GM13976 (cell line): Measurements from ENCODE around the gene PBX1.

ENCODE experiments used
- DNase-seq: peaks from one replicate; pipeline ENCODE4 v3.0.0; 2012; ENCODE audit warnings: low spot score
- in situ Hi-C: fragments of 300-500 bp; cut with MboI; formaldehyde crosslinking; loops from one replicate; pipeline ENCODE4 v1.12.0; 2022; ENCODE audit warnings: low sequenced_read_pairs, mixed read lengths, inconsistent platforms; ENCODE audit not compliant: unreplicated experiment
- TF ChIP-seq, protein P1 (sequence below): IDR thresholded peaks from 2 replicates; pipeline ENCODE4 v1.5.1; 2012; ENCODE audit warnings: borderline replicate concordance, mild to moderate bottlenecking; ENCODE audit not compliant: insufficient read depth; ENCODE audit errors: extremely low read depth, missing control alignments, control extremely low read depth

Gene PBX1

DNA sequence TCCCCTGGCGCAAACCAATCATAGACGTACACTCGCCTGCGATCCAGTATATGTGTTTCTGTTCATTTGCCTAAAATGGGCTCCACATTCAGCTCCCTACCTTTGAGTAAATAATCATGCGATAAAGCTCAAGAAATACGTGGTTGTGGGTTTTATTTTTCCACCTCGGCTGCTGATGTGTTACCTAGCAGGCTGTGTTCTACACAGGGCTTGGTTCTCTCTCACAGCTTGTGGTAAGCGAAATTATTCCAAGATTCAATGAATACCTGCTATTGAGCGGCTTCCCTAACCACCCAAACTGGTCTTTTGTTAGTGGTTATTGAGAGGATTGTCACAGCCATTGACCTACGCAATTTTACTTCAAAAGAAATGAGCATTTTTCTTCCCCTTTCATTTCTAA, 180.2 kb downstream of the PBX1 start:
- TF ChIP-seq, protein P1, sequence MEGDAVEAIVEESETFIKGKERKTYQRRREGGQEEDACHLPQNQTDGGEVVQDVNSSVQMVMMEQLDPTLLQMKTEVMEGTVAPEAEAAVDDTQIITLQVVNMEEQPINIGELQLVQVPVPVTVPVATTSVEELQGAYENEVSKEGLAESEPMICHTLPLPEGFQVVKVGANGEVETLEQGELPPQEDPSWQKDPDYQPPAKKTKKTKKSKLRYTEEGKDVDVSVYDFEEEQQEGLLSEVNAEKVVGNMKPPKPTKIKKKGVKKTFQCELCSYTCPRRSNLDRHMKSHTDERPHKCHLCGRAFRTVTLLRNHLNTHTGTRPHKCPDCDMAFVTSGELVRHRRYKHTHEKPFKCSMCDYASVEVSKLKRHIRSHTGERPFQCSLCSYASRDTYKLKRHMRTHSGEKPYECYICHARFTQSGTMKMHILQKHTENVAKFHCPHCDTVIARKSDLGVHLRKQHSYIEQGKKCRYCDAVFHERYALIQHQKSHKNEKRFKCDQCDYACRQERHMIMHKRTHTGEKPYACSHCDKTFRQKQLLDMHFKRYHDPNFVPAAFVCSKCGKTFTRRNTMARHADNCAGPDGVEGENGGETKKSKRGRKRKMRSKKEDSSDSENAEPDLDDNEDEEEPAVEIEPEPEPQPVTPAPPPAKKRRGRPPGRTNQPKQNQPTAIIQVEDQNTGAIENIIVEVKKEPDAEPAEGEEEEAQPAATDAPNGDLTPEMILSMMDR: no peak
- in situ Hi-C loops: no loop called here
- DNase-seq: no peak

DNA sequence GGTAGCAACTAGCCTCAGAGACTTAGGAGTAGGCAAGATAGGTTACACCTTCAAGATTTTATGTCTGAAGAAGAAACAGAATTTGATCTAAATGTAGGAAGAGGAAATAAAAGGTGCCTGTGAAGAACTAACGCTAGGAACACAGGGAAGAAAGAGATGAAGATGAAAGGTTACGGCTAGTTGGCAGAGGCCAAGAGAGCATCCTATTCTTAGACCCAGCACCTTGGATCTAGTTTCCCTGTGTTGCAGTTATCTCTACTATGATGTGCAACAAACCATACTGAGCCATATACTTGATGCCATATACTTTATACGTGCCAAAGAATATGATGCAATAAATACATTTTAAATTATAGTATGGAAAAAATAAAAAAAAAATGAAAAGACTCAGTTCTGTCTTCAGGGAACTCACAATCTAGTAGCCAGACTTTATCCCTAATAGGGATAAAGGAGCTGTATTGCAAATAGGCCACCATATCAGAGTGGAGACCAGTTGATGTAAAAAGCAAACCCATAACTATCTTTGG, 181.1 kb downstream of the PBX1 start:
- in situ Hi-C loops: no loop called here

DNA sequence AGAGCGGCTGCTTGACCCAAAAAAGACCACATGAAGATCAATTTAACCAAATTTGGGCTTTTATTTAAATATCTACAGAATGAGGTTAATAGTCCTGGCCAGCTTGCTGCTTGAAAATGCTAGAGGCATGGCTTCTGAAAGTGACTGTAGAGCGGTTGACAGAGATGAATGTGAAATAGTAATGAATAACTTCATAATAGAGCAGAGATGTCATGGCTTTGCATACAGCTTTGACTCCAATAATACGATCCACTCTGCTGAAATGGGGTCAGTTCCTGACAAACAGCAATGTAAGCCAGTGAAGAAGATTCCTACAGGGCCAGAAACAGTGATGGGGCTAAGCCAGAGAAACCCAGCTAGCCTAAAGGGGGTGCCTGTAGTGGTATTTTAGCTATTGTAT, 183.8 kb downstream of the PBX1 start:
- DNase-seq: no peak
- in situ Hi-C loops: no loop called here
- TF ChIP-seq, protein P1: no peak

More for the DNA sequence above, 181.1 kb downstream of the PBX1 start:
- no peak for DNase-seq
- TF ChIP-seq, protein P1: no peak

DNA sequence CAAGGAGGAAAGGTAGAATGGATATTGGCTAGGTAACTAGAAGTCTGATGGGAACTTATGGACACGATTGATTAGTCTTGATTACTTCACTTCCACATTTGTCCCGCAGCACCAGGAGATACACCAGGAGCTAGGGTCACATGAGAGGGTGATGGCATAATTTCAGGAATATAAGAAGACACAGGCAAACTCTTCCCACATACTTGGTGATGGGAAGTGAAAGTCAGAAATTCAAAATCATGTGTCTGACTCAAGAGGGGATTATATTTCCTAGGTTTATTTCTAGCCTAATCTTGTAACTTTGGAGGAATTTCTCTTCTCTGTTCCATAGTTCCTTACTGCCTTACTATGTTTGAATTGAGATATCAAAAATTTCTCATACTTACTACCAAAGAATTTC, 185.0 kb downstream of the PBX1 start:
- in situ Hi-C loops: no loop called here
- no peak for DNase-seq
- TF ChIP-seq, protein P1: no peak

DNA sequence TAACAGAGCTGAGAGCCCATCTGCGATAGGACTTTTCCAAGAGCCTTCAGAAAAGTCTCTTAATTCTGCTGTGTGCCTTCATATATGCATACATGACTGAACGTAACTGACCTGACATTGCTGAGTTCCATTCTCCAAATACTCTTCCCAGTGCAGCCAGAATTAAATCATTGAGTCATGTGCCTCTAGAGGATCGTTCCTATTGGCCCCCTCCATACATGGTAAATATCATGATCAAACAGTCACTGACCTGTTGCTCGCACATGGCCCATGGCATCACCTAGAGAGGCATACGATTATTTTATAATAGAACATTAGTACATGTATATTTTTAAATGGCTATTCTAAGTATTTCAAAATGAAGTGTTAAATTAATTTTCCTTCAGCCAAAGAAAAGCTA, 186.8 kb downstream of the PBX1 start:
- in situ Hi-C loops: no loop called here
- TF ChIP-seq, protein P1: no peak
- no peak for DNase-seq

DNA sequence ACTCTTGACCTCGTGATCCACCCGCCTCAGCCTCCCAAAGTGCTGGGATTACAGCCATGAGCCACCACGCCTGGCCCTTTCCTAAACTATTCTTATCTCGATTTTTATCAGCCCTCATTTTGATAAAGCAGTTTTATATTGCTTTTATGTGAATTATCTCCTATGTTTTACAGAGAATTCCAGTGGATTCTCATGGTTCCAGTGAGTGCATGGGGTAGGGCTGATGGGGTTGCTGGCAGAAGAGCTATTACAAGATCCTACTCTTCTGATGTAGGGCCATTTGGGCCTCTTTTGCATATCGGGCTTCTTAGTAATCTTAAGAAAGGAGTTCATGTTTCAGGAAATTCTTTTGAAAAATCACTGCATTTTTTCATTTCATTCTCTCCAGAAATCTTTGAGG, 187.6 kb downstream of the PBX1 start:
- in situ Hi-C loops: no loop called here
- TF ChIP-seq, protein P1: no peak
- DNase-seq: no peak

DNA sequence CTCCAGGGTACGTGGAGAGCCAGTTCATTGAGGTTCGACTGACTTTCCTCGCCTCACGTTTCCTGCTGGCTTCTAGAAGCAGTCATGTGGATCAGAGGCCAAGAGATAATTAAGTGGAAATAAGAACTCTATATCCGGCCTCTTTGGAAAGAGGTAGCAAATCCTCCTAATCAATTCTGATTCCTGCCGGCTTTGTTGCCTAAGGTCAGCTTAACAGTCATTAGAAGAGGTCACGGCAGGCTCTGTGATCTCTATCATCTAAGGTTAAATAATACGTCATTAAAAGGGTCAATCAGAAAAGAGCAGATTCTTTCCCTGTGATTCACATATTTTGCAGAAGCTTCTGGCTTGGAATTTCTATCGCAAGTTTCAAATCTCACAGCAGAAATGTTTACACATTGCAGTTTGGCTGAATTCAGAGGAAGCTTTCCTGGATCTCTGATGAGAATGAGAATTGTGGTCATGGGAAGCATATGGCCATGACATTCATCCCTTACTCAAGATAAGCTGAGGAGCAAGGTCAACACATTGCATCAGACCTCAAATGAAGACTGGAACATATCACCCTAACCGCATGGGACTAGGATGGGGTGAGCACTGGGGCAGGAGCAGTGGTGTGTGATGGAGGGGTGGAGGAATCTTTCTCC, 189.4 kb downstream of the PBX1 start:
- DNase-seq: no peak
- TF ChIP-seq, protein P1: no peak
- in situ Hi-C loops: no loop called here
